Neural cell (in vitro differentiated cells): Measurements from ENCODE around the gene FGD6. TPM values are rescaled to one million over a fixed set of nuclear protein-coding genes. Genes with fewer than 3 reads are reported as not detected.
"Not testable (repeated sequence)": the region's sequence is repeated elsewhere in the genome, so short reads cannot be mapped to it uniquely, and the experiment has no call there.

Experiments
- H2AFZ ChIP-seq: fragments of 200-600, 300-800 bp; sonication (generic), shearing (Covaris generic); 2 replicates; pipeline ENCODE4 v1.6.0; 2014; ENCODE audit warnings: low read depth, mild to moderate bottlenecking, antibody characterized with exemption, low read length, moderate library complexity
- H3F3A ChIP-seq: fragments of 200-600 bp; shearing (Covaris generic); 2 replicates; pipeline ENCODE4 v1.6.1; 2016; ENCODE audit warnings: mild to moderate bottlenecking, moderate library complexity, mixed read lengths, antibody characterized with exemption, low read length; ENCODE audit not compliant: insufficient read depth, poor library complexity, severe bottlenecking
- H3K27ac ChIP-seq: fragments of 200-600, 300-800 bp; sonication (generic), shearing (Covaris generic); 2 replicates; pipeline ENCODE4 v1.5.1; 2014; ENCODE audit warnings: mild to moderate bottlenecking, low read length, moderate library complexity
- H3K27me3 ChIP-seq: fragments of 300-800, 200-600 bp; sonication (generic), shearing (Covaris generic); 2 replicates; pipeline ENCODE4 v1.6.0; 2014; ENCODE audit warnings: mild to moderate bottlenecking, low read depth, low read length, moderate library complexity; ENCODE audit not compliant: insufficient read depth
- H3K36me3 ChIP-seq: fragments of 300-800, 200-600 bp; sonication (generic), shearing (Covaris generic); 2 replicates; pipeline ENCODE4 v1.5.1; 2014; ENCODE audit warnings: mild to moderate bottlenecking, antibody characterized with exemption, low read length, moderate library complexity; ENCODE audit not compliant: insufficient read depth
- H3K4me2 ChIP-seq: fragments of 300-800, 200-600 bp; sonication (generic), shearing (Covaris generic); 2 replicates; pipeline ENCODE4 v1.6.0; 2014; ENCODE audit warnings: mild to moderate bottlenecking, low read length
- H3K4me3 ChIP-seq: fragments of 300-800, 200-600 bp; sonication (generic), shearing (Covaris generic); 2 replicates; pipeline ENCODE4 v1.5.1; 2014; ENCODE audit warnings: mild to moderate bottlenecking, low read length, moderate library complexity
- H3K79me2 ChIP-seq: fragments of 200-600 bp; shearing (Covaris generic); replicated peaks from 2 replicates; pipeline ENCODE4 v1.6.0; 2014; ENCODE audit warnings: mild to moderate bottlenecking, low read length, moderate library complexity; ENCODE audit not compliant: insufficient read depth
- H3K9ac ChIP-seq: fragments of 300-800, 200-600 bp; sonication (generic), shearing (Covaris generic); 2 replicates; pipeline ENCODE4 v1.6.1; 2016; ENCODE audit warnings: mild to moderate bottlenecking, low read length, mixed read lengths
- H3K9me2 ChIP-seq: fragments of 200-600 bp; shearing (Covaris generic); 2 replicates; pipeline ENCODE4 v1.6.1; 2016; ENCODE audit warnings: mild to moderate bottlenecking, low read length, mixed read lengths; ENCODE audit not compliant: insufficient read depth
- H3K9me3 ChIP-seq: fragments of 200-600, 300-800 bp; sonication (generic), shearing (Covaris generic); 2 replicates; pipeline ENCODE4 v1.6.1; 2016; ENCODE audit warnings: mild to moderate bottlenecking, mixed run types, low read length, moderate library complexity, mixed read lengths
- H4K20me1 ChIP-seq: fragments of 200-600 bp; shearing (Covaris generic); 2 replicates; pipeline ENCODE4 v1.6.1; 2016; ENCODE audit warnings: mild to moderate bottlenecking, mixed run types; ENCODE audit not compliant: insufficient read depth
- CTCF ChIP-seq: fragments of 450-650 bp; IDR thresholded peaks from 2 replicates; pipeline ENCODE4 v1.5.1; 2014; ENCODE audit warnings: antibody characterized with exemption, mild to moderate bottlenecking, moderate library complexity; ENCODE audit not compliant: poor library complexity, severe bottlenecking
- EP300 ChIP-seq: fragments of 450-650 bp; conservative IDR thresholded peaks from 2 replicates; pipeline ENCODE4 v1.6.1; 2014; ENCODE audit warnings: antibody characterized with exemption, mild to moderate bottlenecking, moderate library complexity; ENCODE audit not compliant: poor library complexity, severe bottlenecking
- EZH2 ChIP-seq: fragments of 200-600, 300-800 bp; shearing (Covaris generic), sonication (generic); IDR thresholded peaks from 2 replicates; pipeline ENCODE4 v1.6.1; 2014; ENCODE audit warnings: antibody characterized with exemption, low read length, borderline replicate concordance, mild to moderate bottlenecking; ENCODE audit not compliant: insufficient read depth, poor library complexity, severe bottlenecking
- MXI1 ChIP-seq: fragments of 450-650 bp; conservative IDR thresholded peaks from 2 replicates; pipeline ENCODE4 v1.6.1; 2014; ENCODE audit warnings: antibody characterized with exemption, mild to moderate bottlenecking; ENCODE audit not compliant: poor library complexity, severe bottlenecking
- POLR2AphosphoS5 ChIP-seq: IDR thresholded peaks from 2 replicates; pipeline ENCODE4 v1.6.1; 2012
- RAD21 ChIP-seq: fragments of 450-650 bp; conservative IDR thresholded peaks from 2 replicates; pipeline ENCODE4 v1.6.1; 2014; ENCODE audit warnings: antibody characterized with exemption, mild to moderate bottlenecking, moderate library complexity
- REST ChIP-seq: IDR thresholded peaks from 2 replicates; pipeline ENCODE4 v1.6.1; 2012; ENCODE audit warnings: borderline replicate concordance
- SMC3 ChIP-seq: fragments of 450-650 bp; conservative IDR thresholded peaks from 2 replicates; pipeline ENCODE4 v1.6.1; 2014; ENCODE audit warnings: antibody characterized with exemption, mild to moderate bottlenecking, moderate library complexity; ENCODE audit not compliant: poor library complexity
- TAF1 ChIP-seq: IDR thresholded peaks from 2 replicates; pipeline ENCODE4 v1.6.1; 2012; ENCODE audit warnings: low read depth
- polyA plus RNA-seq: library from polyadenylated mRNA; depleted of rRNA; stranded (reverse); fragments of >200 nt; gene quantifications from 2 replicates; pipeline ENCODE4 v1.2.3, GENCODE V29; 2014

Gene FGD6
- polyA plus RNA-seq, 1 donor from 2014 or later, result 4.6 TPM

GRCh38 chr12:95240556-95240955 is 23.3 kb upstream of the FGD6 start:
- no peaks in the 10 kb centered on the region for H3K9me2 ChIP-seq
- no peaks in the 10 kb centered on the region for H3F3A ChIP-seq
- TF ChIP-seq TAF1 (no peak), CTCF (no peak), EP300 (no peak), MXI1 (no peak)

GRCh38 chr12:95239835-95240234 is 22.6 kb upstream of the FGD6 start:
- not testable (repeated sequence) for H3K9me2 ChIP-seq, H3K4me2 ChIP-seq, H3F3A ChIP-seq, H3K9me3 ChIP-seq, H3K27ac ChIP-seq, H3K27me3 ChIP-seq, H2AFZ ChIP-seq, H3K9ac ChIP-seq, H3K4me3 ChIP-seq
- Histone ChIP-seq H4K20me1 (peaks cover 10% of the 10 kb centered on the region), H3K79me2 (peaks cover 79% of the 10 kb centered on the region), H3K36me3 (peaks cover 11% of the 10 kb centered on the region)

More at GRCh38 chr12:95240556-95240955, 23.3 kb upstream of the FGD6 start:
- Histone ChIP-seq H3K9me3 (no peaks in the 10 kb centered on the region), H3K27me3 (no peaks in the 10 kb centered on the region), H3K9ac (no peak overlapping the region), H4K20me1 (peaks cover 12% of the 10 kb centered on the region), H3K36me3 (peaks cover 11% of the 10 kb centered on the region), H2AFZ (no peak overlapping the region), H3K27ac (no peak overlapping the region), H3K4me2 (no peak overlapping the region), H3K4me3 (no peak overlapping the region), H3K79me2 (peaks cover 85% of the 10 kb centered on the region)

GRCh38 chr12:95239216-95239615 is 21.9 kb upstream of the FGD6 start:
- peaks cover 75% of the 10 kb centered on the region for H3K79me2 ChIP-seq
- no peaks in the 10 kb centered on the region for H3K9me2 ChIP-seq
- H3K36me3 ChIP-seq, result peaks cover 8% of the 10 kb centered on the region
- TF ChIP-seq EZH2 (no peak), EP300 (no peak), MXI1 (no peak), CTCF (no peak), POLR2AphosphoS5 (no peak), REST (no peak), TAF1 (no peak), SMC3 (no peak), RAD21 (no peak)
- peaks cover 10% of the 10 kb centered on the region for H4K20me1 ChIP-seq
- no peak overlapping the region for H3K9ac ChIP-seq
- H3K27me3 ChIP-seq, result no peaks in the 10 kb centered on the region
- no peaks in the 10 kb centered on the region for H3F3A ChIP-seq
- H3K9me3 ChIP-seq, result no peaks in the 10 kb centered on the region
- H2AFZ ChIP-seq, result no peak overlapping the region
- no peak overlapping the region for H3K4me2 ChIP-seq
- no peak overlapping the region for H3K4me3 ChIP-seq
- no peak overlapping the region for H3K27ac ChIP-seq
